OCI-LY3 (cell line): ENCODE measurements around the gene PDE7B.

ENCODE experiments used
- EZH2phosphoT487 ChIP-seq: fragments of 200-600 bp; shearing (Covaris generic); IDR thresholded peaks from 2 replicates; pipeline ENCODE4 v1.6.1; 2018; ENCODE audit warnings: antibody characterized with exemption, mixed run types, low read depth
- TF ChIP-seq, protein P1 (sequence below): fragments of 200-600, 300-600 bp; sonication (generic); IDR thresholded peaks from 2 replicates; pipeline ENCODE4 v1.5.1; 2014; ENCODE audit warnings: antibody characterized with exemption, low read length, low read depth

DNA sequence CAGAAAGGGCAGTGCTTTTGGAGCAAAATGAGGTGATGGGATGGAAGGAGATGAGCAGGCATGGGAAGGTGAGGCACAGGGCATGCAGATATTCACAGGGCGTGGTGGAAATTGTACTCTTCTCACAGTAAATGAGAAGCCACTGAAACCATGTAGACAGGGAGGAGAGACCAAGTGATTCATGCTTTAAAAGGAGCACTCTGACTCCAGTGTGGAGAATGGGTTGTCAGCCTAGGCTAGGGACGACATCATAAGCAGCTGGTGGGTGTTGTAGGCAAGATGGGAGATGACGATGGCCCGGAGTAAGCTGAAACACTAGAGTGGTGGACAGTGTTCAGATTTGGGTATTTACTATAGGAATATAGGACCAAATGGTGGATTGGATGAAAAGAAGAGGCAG lies 18.4 kb downstream of the PDE7B start:
- no peak for TF ChIP-seq EZH2phosphoT487
- TF ChIP-seq, protein P1, sequence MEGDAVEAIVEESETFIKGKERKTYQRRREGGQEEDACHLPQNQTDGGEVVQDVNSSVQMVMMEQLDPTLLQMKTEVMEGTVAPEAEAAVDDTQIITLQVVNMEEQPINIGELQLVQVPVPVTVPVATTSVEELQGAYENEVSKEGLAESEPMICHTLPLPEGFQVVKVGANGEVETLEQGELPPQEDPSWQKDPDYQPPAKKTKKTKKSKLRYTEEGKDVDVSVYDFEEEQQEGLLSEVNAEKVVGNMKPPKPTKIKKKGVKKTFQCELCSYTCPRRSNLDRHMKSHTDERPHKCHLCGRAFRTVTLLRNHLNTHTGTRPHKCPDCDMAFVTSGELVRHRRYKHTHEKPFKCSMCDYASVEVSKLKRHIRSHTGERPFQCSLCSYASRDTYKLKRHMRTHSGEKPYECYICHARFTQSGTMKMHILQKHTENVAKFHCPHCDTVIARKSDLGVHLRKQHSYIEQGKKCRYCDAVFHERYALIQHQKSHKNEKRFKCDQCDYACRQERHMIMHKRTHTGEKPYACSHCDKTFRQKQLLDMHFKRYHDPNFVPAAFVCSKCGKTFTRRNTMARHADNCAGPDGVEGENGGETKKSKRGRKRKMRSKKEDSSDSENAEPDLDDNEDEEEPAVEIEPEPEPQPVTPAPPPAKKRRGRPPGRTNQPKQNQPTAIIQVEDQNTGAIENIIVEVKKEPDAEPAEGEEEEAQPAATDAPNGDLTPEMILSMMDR: no peak
